Mucosa of descending colon (tissue), 3 donors: Measurements from ENCODE around the gene RHOC. TPM values are rescaled to one million over a fixed set of nuclear protein-coding genes. Genes with fewer than 3 reads are reported as not detected.

Source experiments
- ATAC-seq: fragments of 200-7000 bp; cut with Tn5 transposase; one replicate; pipeline ENCODE4 v1.9.1; 2020; ENCODE audit warnings: mild to moderate bottlenecking, moderate library complexity
- DNase-seq, 3 donors: peaks; one replicate each; pipeline ENCODE4 v3.0.0-alpha.2; 2020
- H3K36me3 ChIP-seq: fragments of 200-600 bp; one replicate; pipeline ENCODE4 v1.8.0; 2021; ENCODE audit warnings: low read depth, mild to moderate bottlenecking
- H3K4me1 ChIP-seq: fragments of 200-600 bp; one replicate; pipeline ENCODE4 v1.8.0; 2021; ENCODE audit warnings: low read depth, mild to moderate bottlenecking
- H3K4me3 ChIP-seq: fragments of 200-600 bp; one replicate; pipeline ENCODE4 v1.8.0; 2021; ENCODE audit warnings: mild to moderate bottlenecking
- H3K9me3 ChIP-seq: fragments of 200-600 bp; one replicate; pipeline ENCODE4 v1.8.0; 2021; ENCODE audit warnings: mild to moderate bottlenecking
- intact Hi-C, 2 donors: fragments of 100-400 bp; cut with DNase I in 1 of 2; cut with micrococcal nuclease in 1 of 2; formaldehyde crosslinking; loops; one replicate each; pipeline versions ENCODE4 v1.11.0 to v1.11.1; 2022; cut with DNase I, micrococcal nuclease
- total RNA-seq, 3 donors: library from RNA; stranded (reverse); fragmentation: NEBNext Ultra II Directional in 2 of 3; extraction: Animal tissue kit (Norgen Biotek cat#: 25700) in 2 of 3; gene quantifications; one replicate each; pipeline versions ENCODE4 v1.2.1 to v1.2.4, GENCODE V29; 2021 to 2023
- TF ChIP-seq, protein P1 (sequence below): fragments of 200-600 bp; IDR thresholded peaks from one replicate; pipeline ENCODE4 v1.8.0; 2022; ENCODE audit warnings: antibody characterized with exemption, mild to moderate bottlenecking
- donor health status: DM: no; HTN: no; CAD: no; lungs with moderate emphysema.
- donor health status: DM: no; HTN: no; CAD: no.
- donor health status: DM: no; HTN: yes; CAD: no.

RHOC gene
- total RNA-seq, 3 donors from 2014 or later = 306 to 617 (median 485) TPM

DNA sequence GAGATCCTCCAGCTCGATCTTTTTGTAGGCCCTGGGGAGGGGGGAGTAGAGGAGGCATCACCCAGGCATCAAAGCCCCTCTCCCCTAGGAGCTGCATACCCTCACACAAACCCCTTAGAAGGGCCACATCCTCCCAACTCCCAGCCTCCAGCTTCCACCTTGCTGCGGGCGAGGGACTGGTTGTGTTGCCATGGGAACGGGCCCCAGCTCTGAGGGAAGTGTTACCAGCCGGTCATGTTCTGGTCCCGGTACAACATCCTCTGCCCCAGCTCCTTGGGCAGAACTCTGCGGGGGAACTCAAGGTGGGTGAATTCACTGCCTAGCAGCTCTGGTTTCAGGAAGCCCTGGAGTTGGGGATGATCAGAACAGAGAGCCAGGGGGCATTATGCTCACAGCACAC is 4.1 kb upstream of the RHOC start:
- Histone ChIP-seq H3K36me3 (no peaks in the 10 kb centered on the region), H3K4me3 (no peak overlapping the region), H3K9me3 (no peaks in the 10 kb centered on the region), H3K4me1 (peaks cover 21% of the 10 kb centered on the region)
- ATAC-seq = no peak
- TF ChIP-seq, protein P1, sequence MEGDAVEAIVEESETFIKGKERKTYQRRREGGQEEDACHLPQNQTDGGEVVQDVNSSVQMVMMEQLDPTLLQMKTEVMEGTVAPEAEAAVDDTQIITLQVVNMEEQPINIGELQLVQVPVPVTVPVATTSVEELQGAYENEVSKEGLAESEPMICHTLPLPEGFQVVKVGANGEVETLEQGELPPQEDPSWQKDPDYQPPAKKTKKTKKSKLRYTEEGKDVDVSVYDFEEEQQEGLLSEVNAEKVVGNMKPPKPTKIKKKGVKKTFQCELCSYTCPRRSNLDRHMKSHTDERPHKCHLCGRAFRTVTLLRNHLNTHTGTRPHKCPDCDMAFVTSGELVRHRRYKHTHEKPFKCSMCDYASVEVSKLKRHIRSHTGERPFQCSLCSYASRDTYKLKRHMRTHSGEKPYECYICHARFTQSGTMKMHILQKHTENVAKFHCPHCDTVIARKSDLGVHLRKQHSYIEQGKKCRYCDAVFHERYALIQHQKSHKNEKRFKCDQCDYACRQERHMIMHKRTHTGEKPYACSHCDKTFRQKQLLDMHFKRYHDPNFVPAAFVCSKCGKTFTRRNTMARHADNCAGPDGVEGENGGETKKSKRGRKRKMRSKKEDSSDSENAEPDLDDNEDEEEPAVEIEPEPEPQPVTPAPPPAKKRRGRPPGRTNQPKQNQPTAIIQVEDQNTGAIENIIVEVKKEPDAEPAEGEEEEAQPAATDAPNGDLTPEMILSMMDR = no peak
- DNase-seq = no peak
- intact Hi-C loops = loop anchor here in 1 of 2 donors (10.0 kb wide), 1 partner anchor 334 kb away; no protein-coding TSS in a partner anchor

DNA sequence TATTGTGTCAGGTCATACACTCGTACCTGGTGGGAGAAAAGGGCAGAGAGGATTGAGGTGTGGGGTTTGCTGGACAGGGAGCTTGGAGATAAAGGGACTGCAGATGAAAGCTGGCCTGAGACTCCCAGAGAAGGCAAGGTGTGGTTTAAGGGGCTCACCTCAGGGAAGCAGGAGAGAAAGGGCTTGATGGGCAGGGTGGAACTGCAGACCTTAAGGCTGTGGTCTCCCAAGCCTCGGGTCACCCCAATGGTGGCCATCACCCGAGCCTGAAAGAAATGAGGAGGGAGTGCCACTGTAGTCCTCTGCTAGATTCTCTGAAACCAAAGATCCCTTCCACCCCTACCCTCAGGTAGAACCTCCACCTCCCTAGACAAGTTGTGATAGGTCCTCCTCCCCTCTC is 3.7 kb upstream of the RHOC start:
- no peaks in the 10 kb centered on the region for H3K9me3 ChIP-seq
- intact Hi-C loops = loop anchor here in 1 of 2 donors (10.0 kb wide), 1 partner anchor 334 kb away; no protein-coding TSS in a partner anchor
- H3K4me1 ChIP-seq = peaks cover 21% of the 10 kb centered on the region
- TF ChIP-seq, protein P1 = no peak
- H3K4me3 ChIP-seq = no peak overlapping the region
- ATAC-seq (no peak), DNase-seq (no peak)
- H3K36me3 ChIP-seq = no peaks in the 10 kb centered on the region

DNA sequence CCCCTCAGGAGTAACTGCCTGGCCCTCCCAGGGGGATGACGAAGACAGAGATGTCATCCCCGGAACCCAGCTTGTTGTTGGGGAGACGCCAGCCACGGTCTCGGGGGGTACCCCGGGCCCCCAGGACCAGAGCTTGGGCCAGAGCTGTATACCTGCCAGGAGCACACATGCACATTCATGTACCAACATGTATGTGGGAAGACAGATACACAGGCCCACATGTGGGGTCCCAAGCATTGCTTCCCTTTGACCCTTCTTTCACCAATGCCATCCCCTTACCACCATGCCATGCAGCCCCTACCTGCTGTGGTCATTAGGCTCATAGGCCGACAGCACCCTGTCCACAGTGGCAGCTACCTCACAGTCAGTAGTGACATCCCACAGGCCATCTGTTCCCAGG is 3.2 kb upstream of the RHOC start:
- Histone ChIP-seq H3K4me3 (no peak overlapping the region), H3K4me1 (peaks cover 25% of the 10 kb centered on the region), H3K9me3 (no peaks in the 10 kb centered on the region), H3K36me3 (no peaks in the 10 kb centered on the region)
- TF ChIP-seq, protein P1 = no peak
- DNase-seq (no peak), ATAC-seq (no peak)
- intact Hi-C loops = loop anchor here in 1 of 2 donors (10.0 kb wide), 1 partner anchor 335 kb away; no protein-coding TSS in a partner anchor

DNA sequence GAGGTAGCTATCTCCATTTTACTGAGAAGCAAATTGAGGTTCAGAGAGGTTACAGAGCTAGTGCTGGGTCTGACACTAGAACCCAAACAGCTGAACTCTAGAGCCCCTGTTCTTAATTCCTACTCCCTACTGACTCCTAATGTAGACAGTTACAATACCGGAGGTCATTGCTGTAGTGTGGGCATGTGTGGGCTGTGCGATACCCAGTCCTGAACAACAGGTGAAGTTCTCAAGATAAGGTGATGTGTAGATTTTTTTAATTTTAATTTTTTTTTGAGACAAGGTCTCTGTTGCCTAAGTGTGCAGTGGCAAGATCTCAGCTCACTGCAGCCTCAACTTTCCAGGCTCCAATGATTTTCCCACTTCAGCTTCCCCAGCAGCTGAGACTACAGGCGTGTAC is 1.6 kb upstream of the RHOC start:
- Histone ChIP-seq H3K9me3 (no peaks in the 10 kb centered on the region), H3K4me3 (no peak overlapping the region), H3K36me3 (no peaks in the 10 kb centered on the region), H3K4me1 (peaks cover 32% of the 10 kb centered on the region)
- intact Hi-C loops = loop anchor here in 1 of 2 donors (5.0 kb wide), 1 partner anchor 316 kb away; no protein-coding TSS in a partner anchor
- ATAC-seq (no peak), DNase-seq (no peak)
- TF ChIP-seq, protein P1 = no peak

DNA sequence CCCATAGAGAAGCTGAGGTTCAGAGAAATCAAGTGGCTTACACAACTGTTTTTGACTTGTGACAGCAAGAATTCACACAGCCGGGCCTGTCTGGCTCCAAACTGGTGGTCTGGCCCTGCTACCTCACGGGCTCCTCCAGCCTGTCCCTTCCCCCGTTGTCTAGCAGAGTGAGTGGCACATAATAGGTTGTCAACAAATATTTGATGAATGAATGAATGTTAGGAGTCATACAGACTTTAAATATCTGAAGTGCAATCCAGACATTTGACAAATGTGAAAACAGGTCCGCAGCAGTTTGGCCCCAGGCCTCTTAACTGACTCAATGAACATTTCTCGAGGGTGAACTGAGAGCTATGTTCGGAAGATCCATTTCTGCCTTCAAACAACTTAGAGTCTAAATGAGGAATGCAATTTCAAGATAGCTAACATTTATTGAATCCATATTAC is 1.1 kb upstream of the RHOC start:
- no peak for DNase-seq
- peaks cover 32% of the 10 kb centered on the region for H3K4me1 ChIP-seq
- intact Hi-C loops = loop anchor here in 1 of 2 donors (5.0 kb wide), 1 partner anchor 316 kb away; no protein-coding TSS in a partner anchor
- no peaks in the 10 kb centered on the region for H3K36me3 ChIP-seq
- no peak for ATAC-seq
- H3K4me3 ChIP-seq = no peak overlapping the region
- TF ChIP-seq, protein P1 = no peak
- H3K9me3 ChIP-seq = no peaks in the 10 kb centered on the region
